ENCODE measurements around the gene PEX6. TPM values are rescaled to one million over a fixed set of nuclear protein-coding genes. Genes with fewer than 3 reads are reported as not detected.

The PEX6 gene
- total RNA-seq, 2 donors from 2014 or later = 6.8 to 34.3 TPM

DNA sequence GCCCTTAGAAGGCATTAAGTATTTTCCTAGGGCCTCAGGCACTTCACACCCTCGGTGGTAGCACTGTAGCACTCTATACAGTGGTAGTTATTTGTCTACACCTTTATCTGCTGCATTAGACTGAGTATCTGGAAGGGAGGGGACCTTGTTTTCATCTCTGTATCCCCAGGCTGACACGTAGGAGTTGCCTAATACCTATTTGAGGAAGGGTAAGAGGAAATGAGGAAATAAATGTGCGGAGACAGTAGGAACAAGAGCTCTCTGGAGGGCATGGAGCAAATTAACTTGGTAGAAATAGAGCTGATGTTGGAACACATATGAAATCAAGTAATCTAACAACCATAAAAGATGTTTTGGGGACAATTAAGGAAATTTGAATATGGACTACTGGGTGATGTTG is 45.8 kb downstream of the PEX6 start:
- peaks cover 30% of the 10 kb centered on the region for H3K36me3 ChIP-seq

DNA sequence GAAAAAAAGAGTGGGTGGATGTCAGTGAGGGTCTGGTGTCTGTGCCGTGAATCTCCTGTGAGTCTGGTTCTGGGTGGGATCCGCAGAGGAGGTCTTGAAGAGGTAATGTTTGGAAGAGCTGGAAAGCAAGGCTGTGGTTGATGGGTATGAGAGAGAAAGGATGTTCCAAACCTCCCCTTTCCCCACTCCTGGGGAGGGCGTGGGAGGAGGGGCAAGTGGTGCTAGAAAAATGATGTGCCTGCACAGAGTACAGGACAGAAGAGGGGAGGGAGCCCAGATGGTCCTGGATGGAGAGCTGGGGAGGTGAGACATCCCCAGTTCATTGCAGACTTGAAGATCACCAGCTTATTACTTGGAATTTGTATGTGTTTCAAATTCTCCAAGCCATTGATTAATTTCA is 46.6 kb downstream of the PEX6 start:
- no peaks in the 10 kb centered on the region for H3K27me3 ChIP-seq (replicated peaks; ENCODE audit: insufficient read depth)
- DNase-seq (ENCODE audit: low spot score) = no peak
- TF ChIP-seq, protein P1, sequence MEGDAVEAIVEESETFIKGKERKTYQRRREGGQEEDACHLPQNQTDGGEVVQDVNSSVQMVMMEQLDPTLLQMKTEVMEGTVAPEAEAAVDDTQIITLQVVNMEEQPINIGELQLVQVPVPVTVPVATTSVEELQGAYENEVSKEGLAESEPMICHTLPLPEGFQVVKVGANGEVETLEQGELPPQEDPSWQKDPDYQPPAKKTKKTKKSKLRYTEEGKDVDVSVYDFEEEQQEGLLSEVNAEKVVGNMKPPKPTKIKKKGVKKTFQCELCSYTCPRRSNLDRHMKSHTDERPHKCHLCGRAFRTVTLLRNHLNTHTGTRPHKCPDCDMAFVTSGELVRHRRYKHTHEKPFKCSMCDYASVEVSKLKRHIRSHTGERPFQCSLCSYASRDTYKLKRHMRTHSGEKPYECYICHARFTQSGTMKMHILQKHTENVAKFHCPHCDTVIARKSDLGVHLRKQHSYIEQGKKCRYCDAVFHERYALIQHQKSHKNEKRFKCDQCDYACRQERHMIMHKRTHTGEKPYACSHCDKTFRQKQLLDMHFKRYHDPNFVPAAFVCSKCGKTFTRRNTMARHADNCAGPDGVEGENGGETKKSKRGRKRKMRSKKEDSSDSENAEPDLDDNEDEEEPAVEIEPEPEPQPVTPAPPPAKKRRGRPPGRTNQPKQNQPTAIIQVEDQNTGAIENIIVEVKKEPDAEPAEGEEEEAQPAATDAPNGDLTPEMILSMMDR (IDR thresholded peaks at IDR 0.05) = no peak
- peaks cover 22% of the 10 kb centered on the region for H3K36me3 ChIP-seq
- H3K4me3 ChIP-seq = no peak overlapping the region
- no peak for ATAC-seq (ENCODE audit: insufficient number of reproducible peaks, low FRiP score, low read depth)
- peaks cover 15 to 39% of the 10 kb centered on the region in 2 donors for H3K4me1 ChIP-seq (ENCODE audit: control insufficient read depth in 1 of 2, low read depth in 2 of 2)
- H3K9me3 ChIP-seq = no peaks in the 10 kb centered on the region
- H3K27ac ChIP-seq = no peak overlapping the region

More for the DNA sequence above, 45.8 kb downstream of the PEX6 start:
- TF ChIP-seq, protein P1 (IDR thresholded peaks at IDR 0.05) = no peak
- Histone ChIP-seq H3K27ac (no peak overlapping the region), H3K9me3 (no peaks in the 10 kb centered on the region), H3K4me3 (no peak overlapping the region), H3K4me1 (ENCODE audit: control insufficient read depth in 1 of 2, low read depth in 2 of 2) (peaks cover 14 to 35% of the 10 kb centered on the region in 2 donors), H3K27me3 (replicated peaks; ENCODE audit: insufficient read depth) (no peaks in the 10 kb centered on the region)
- DNase-seq (ENCODE audit: low spot score) = no peak
- ATAC-seq (ENCODE audit: insufficient number of reproducible peaks, low FRiP score, low read depth) = no peak

DNA sequence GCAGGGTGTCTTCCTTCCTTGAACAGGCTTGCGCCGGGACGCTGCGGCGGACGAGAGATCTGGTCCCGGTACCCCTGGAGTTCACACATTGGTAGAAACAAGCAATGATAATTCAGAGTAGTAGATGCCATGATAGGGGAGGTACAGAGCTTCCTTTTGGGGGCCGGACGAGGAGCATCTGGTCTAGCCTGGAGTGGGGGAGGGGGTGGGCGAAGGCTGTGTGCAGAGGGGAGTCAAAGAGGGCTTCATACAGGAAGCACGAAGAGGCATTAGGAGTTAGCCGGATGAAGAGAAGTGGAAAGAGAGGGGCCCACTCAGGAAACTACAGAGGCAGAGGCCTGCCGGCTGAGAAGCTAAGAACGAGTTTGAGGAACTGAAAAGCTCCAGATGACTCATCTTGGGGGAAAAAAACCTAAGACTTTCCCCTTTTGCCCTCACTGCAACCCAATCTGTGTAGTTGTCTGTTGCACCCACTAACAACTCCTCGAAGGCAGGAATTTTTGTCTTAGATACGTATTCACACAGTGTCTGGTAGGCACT is 49.1 kb downstream of the PEX6 start:
- Histone ChIP-seq H3K4me3 (peak overlapping the region; percentile 93), H3K27me3 (replicated peaks; ENCODE audit: insufficient read depth) (no peaks in the 10 kb centered on the region), H3K4me1 (ENCODE audit: control insufficient read depth in 1 of 2, low read depth in 2 of 2) (peaks cover 15 to 39% of the 10 kb centered on the region in 2 donors), H3K9me3 (no peaks in the 10 kb centered on the region), H3K27ac (peak overlapping the region; percentile 86 to 93), H3K36me3 (peaks cover 9% of the 10 kb centered on the region)
- TF ChIP-seq, protein P1 (IDR thresholded peaks at IDR 0.05) = no peak
- ATAC-seq (ENCODE audit: insufficient number of reproducible peaks, low FRiP score, low read depth) (no peak), DNase-seq (ENCODE audit: low spot score) (no peak)

DNA sequence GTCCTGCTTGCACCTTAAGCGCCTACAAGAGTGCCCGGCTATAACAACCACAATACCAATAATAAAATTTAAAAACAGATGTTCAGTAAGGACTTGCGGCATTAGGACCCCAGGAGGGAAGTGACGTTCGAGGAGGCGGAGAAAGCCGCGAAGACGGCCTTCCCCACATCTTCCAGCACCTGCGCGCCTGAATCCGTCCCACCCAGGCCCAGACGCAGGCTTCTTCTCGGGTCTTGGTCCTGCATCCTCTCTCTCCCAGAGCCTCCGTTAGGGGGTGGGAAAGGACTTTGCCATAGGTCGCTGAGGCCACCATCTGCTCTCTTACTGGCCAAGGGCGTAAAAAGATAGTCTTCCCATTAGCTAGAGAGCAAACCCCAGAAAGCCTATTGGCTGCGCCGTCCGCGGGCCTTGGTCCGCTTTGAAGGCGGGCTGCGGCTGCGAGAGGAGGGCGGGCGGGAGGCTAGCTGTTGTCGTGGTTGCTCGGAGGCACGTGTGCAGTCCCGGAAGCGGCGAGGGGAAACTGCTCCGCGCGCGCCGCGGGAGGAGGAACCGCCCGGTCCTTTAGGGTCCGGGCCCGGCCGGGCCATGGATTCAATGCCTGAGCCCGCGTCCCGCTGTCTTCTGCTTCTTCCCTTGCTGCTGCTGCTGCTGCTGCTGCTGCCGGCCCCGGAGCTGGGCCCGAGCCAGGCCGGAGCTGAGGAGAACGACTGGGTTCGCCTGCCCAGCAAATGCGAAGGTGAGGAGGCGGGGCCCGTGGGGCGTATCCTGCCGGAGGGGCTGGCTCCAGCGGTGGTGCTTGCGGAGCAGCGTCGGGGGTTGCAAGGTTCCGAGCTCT is 49.8 kb downstream of the PEX6 start, which contains the start of gene CNPY3:
TSS of gene CNPY3 (plus strand) at position 495 of the 835 bp plus-strand sequence. CDS start at position 586, 91 bp downstream.
- Histone ChIP-seq H3K27me3 (replicated peaks; ENCODE audit: insufficient read depth) (no peaks in the 10 kb centered on the region), H3K4me3 (peak within 1 kb of the TSS; percentile 93), H3K36me3 (peaks cover 2% of the 10 kb centered on the region), H3K27ac (peak within 1 kb of the TSS; percentile 86 to 93), H3K9me3 (no peaks in the 10 kb centered on the region), H3K4me1 (ENCODE audit: control insufficient read depth in 1 of 2, low read depth in 2 of 2) (peaks cover 15 to 39% of the 10 kb centered on the region in 2 donors)
- TF ChIP-seq, protein P1 (IDR thresholded peaks at IDR 0.05) = no peak
- peak; percentile 83 for DNase-seq (ENCODE audit: low spot score)
- peak; percentile 79 for ATAC-seq (ENCODE audit: insufficient number of reproducible peaks, low FRiP score, low read depth)

DNA sequence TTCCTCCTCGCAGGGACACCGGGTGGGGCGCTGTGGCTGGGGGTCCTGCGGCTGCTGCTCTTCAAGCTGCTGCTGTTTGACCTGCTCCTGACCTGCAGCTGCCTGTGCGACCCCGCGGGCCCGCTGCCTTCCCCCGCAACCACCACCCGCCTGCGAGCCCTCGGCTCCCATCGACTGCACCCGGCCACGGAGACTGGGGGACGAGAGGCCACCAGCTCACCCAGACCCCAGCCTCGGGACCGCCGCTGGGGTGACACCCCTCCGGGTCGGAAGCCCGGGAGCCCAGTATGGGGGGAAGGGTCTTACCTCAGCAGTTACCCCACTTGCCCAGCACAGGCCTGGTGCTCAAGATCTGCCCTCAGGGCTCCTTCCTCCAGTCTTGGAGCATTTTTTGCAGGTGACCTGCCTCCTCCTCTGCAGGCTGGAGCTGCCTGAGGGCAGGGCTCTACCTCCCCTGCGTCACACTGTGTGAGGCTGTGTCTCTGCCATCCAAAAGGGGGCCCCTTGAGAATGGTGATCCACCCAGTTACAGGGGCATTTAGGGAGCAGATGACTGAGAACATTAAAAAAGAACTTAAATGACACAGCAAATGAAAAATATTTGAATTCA is 53.6 kb downstream of the PEX6 start:
- TF ChIP-seq, protein P1 (IDR thresholded peaks at IDR 0.05) = no peak

More for the DNA sequence above, 53.6 kb downstream of the PEX6 start:
- no peaks in the 10 kb centered on the region for H3K27me3 ChIP-seq (replicated peaks; ENCODE audit: insufficient read depth)
- H3K4me3 ChIP-seq = no peak overlapping the region
- peaks cover 7 to 14% of the 10 kb centered on the region in 2 donors for H3K4me1 ChIP-seq (ENCODE audit: control insufficient read depth in 1 of 2, low read depth in 2 of 2)
- no peak overlapping the region for H3K27ac ChIP-seq
- no peaks in the 10 kb centered on the region for H3K36me3 ChIP-seq
- H3K9me3 ChIP-seq = no peaks in the 10 kb centered on the region
- ATAC-seq (ENCODE audit: insufficient number of reproducible peaks, low FRiP score, low read depth) = no peak
- DNase-seq (ENCODE audit: low spot score) = no peak
